NCI-H146 treated with DMSO at 0.1 percent for 48 hours (cell line): Measurements from ENCODE around the gene TMEM72.

Experiments
- DNase-seq: peaks from one replicate; lab custom pipeline; 2025; ENCODE audit not compliant: unreplicated experiment; lab: John Stamatoyannopoulos, UW

TMEM72 gene

DNA sequence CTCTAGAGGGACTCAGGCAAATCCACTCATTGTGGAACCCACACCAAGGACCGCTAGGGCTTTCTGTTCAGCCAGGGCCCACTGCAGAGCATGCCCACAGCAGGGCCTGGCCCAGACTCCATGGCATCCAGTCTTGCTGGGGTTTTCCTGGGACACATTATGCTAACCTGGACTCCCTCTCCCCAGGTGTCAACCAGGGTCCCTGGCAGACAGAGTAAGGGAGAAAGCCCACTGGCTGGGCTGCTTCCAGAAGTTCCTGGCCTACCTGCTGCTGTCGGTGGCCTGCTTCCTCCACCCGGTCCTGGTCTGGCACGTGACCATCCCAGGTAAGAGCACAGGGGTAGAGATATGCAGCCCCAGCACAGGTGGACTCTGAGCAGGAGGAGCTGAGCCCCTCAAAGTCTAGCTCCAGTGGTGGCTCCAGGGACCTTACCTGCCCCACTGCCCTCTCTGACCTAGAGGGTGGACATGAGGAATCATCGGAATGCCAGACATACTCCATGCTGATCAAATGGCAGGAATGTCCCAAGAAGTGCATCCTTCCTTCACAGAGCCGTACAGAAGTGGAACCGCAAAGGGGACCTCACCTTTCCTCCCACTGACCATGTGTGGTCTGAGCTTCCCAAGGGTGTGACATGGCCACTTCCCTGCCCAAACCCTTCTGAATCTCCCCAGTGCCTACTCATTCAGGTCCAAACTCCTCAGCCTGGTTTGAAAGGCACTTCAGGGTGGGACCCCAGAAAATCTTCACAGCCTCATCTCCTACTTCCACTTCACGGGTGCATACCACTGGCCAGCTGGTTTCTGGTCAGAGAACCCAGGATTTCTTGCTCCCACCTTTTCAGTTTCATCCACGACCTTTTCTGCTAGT is 22.5 kb downstream of the TMEM72 start:
- no peak for DNase-seq

DNA sequence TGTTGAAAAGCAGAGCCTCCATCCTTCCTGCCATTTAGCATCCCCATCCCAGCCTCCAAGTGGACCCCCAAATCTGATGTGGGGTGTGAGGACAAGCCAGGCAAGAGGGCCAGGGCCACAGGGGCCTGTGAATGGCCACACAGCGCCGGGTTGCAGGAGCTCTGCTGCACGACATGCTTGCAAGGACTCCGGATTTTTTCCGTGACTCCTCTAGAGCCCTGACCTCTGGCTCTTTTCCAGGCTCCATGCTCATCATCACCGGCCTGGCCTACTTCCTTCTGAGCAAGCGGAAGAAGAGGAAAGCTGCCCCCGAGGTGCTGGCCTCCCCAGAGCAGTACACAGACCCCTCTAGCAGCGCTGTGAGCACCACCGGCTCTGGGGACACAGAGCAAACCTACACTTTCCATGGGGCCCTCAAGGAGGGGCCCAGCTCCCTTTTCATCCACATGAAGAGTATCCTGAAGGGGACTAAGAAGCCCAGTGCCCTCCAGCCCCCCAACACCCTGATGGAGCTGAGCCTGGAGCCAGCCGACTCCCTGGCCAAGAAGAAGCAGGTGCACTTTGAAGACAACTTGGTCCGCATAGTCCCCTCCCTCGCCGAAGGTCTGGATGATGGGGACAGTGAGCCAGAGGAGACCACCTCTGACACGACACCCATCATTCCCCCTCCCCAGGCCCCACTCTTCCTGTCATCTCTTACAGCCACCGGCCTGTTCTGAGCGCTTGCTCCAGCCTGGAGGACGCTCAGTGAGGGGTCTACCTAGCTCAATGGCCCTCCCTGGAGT is 23.5 kb downstream of the TMEM72 start:
- no peak for DNase-seq

- DNase-seq = no peak
These were observed 24.2 kb downstream of the TMEM72 start for GRCh38 chr10:44935201-44935965.

GRCh38 chr10:44935966-44936295 is 24.8 kb downstream of the TMEM72 start:
- no peak for DNase-seq

DNA sequence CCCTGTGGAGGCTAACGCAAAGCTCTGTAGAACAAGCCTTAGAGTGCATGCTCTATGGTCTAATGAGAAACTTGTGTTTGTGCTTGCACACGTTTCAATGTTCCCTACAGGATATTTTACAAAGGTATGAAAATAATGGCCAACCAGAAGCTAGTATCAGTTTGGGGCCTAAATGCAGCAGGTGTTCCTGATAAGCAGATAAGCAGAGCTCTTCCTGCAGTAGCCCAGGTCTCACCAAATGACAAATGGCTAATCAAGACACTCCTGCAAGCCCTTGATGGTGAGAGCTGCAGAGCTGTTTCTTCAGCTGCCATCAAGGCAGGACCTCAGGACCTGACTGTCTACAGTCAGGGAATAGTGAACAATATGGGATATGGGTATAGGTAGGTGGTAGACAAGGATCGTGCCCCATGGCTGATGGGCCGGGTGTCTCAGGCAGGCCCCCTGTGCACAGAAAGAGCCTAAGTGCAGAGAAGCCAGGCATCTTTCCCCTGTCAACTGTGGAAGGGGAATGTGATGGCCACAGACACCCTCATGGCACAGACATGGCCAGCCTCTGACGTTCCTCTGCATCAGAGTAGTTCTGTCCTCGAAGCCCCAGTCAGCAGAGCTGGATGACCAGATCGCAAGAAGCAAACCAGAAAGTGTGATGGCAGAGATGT is 25.3 kb downstream of the TMEM72 start:
- DNase-seq = no peak

DNA sequence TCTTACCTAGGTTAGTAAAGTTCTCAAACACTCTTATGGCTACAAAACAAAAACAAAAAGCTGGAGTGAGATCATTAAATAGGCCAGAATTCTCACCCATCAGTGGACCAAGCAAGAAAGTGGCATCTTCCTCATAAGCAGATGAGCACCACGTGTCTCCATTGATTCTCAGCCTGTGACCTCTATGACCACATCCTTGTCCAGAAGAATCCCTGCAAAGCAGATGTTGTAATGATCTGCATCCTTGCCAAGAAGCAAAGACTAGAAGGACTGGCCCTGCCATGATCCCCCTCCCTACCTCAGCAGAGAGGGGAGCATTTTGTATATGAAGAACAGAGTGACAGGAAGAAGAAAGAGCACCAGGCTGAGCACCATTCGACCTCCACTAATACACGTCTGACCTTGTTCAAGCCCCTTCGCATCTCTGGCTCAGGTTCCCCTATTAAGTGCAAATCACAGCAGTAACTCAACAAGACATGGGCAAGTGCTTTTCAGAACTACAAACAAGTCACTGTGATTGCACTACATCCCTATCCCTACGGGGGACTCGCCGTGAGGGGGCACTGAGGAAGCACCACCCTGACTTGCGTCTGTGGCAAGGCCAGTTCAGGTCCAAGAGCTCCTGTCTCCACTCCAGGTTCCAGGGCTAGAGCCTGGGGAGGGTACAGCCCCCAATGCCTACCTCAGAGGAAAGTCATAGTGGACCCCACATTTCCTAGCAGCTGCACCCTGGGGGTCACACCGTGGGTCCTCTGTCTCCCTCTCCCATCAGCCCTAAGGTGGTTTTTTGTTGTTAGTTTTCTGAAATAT is 26.3 kb downstream of the TMEM72 start:
- DNase-seq = no peak

DNA sequence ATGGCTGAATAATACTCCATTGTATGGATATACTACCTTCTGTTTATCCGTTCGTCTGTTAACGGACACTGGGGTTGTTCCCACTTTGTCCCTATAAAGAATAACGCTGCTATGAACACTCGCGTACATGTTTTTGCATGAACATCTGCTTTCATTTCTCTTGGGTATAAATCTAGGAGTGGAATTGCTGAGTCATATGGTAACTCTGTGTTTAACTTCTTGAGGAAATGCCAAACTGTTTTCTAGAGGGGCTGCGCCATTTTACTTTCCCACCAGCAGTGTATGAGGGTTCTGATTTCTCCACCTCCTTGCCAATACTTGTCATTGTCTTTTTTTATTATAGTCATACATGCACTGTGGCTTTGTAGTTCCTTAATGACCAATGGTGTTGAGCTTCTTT is 27.8 kb downstream of the TMEM72 start:
- no peak for DNase-seq

- DNase-seq = no peak
These were observed 28.7 kb downstream of the TMEM72 start for GRCh38 chr10:44939691-44940401.

GRCh38 chr10:44944354-44944753 is 33.2 kb downstream of the TMEM72 start:
- DNase-seq = no peak

DNA sequence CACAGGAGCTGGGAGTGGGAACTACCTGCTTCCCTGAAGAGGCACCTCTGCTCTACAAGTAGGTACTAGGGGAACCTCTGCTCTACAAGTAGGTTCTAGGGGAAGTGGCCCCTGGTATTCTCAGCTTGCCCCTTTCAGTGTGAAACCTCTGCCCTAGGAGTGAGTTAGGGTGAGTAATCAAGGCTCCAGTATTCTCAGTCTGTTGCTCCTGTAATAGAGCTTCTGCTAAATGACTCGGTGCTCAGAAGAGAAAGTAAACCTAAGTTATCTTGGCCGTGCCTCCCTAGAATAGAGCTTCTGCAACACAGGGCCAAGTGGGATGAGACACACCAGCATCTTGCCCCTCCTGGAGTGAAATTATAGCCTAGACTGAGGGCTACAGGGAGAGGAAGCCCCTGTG is 35.1 kb downstream of the TMEM72 start:
- no peak for DNase-seq

GRCh38 chr10:44947371-44948152 is 36.4 kb downstream of the TMEM72 start:
- DNase-seq = no peak

- no peak for DNase-seq
These were observed 37.5 kb downstream of the TMEM72 start for GRCh38 chr10:44948642-44949041.

DNA sequence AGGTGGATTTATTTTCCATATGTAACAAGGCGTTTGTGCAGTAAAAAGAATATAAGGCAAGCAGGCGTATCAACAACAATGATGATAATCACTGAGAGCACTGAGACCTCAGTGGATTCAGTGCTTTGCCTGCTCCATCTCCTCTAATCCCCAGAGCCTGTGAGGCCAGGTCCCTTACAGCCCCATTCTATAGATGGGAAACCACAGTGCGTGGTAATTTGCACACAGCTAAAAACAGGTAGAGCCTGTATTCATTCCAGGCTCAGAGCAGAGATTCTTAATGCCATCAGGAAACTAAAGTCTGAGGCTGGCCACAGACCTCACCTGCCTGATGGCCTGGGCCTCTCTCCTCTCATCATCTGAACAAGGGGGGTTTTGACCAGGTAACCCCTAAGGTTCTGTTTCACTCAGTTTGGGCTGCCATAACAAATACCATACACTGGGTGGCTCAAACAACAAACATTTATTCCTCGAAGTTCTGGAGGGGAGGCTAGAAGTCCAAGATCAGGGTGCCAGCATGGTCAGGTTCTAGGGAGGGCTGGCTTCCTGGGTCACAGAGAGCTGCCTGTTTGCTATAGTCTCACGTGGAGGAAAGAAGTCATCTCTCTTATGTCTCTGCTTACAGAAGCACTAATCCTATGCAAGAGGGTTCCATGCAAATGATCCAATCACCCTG is 38.1 kb downstream of the TMEM72 start:
- no peak for DNase-seq

- DNase-seq = no peak
These were observed 38.8 kb downstream of the TMEM72 start for GRCh38 chr10:44949915-44950314.

DNA sequence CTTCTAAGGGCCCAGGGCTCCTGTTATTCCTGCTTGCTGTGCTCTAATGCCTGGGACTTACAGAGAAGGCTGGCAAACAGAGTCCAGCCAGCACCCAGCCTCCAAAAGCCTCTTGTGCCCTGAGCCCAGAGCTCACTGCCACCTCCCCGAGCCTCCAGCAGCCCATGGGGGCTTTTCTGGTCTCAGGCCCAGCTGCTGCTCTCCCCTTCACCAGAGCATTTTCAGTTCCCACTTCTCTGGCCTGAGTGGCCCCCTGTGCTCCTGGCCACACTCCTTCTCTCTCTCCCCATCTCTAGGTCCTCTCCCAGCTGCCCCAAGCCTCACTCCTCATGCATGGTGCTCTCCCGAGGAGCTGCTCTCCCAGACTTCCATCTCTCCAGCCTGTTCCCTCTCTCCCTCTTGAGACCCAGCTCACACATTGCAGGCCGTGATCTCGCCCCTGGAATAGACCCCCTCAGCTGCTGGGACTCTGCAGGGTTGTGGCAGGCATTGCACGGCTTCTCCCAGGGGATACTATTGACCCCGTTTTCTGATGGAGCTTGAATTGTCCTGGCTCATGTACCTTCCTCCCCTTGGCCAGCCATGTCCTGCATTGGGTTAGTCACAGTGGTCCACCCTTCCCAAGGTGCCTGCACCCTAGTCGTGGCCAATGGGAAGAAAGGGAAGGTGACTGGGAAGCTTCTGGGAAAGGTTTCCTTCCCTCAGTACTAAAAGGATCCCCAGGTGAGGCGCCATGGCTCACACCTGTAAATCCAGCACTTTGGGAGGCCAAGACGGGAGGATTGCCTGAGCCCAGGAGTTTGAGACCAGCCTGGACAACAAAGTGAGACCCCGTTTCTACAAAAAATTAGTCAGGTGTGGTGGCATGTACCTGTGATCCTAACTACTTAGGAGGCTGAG is 39.4 kb downstream of the TMEM72 start:
- no peak for DNase-seq

- no peak for DNase-seq
These were observed 40.6 kb downstream of the TMEM72 start for GRCh38 chr10:44951576-44952226.

- DNase-seq = no peak
These were observed 41.7 kb downstream of the TMEM72 start for GRCh38 chr10:44952779-44953231.
